Measurements from ENCODE around the gene PLCB1. TPM values are rescaled to one million over a fixed set of nuclear protein-coding genes. Genes with fewer than 3 reads are reported as not detected.

The PLCB1 gene
- total and polyA plus RNA-seq, 2 experiments from 2014 or later = 14.9 to 20.7 TPM

DNA sequence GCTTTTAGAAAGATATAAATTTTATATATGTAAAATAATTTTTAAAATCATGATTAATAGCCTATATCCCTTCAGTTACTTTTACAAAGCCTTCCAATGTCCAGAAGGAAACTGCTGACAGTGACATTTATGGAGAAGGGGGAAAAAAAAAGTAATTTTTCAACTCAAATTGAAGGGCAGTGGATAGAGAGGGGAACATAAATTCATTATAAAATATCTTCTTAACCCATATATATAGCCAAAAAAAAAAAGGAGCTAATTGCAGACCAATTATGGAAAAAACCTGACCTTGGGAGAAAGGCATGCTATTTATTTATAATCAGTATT lies 392.9 kb downstream of the PLCB1 start:
- no peaks in the 10 kb centered on the region for H3F3A ChIP-seq (replicated peaks; ENCODE audit: low read depth)
- H2AFZ ChIP-seq = no peak overlapping the region
- Mint-ChIP-seq H3K9me3 (no peaks in the 10 kb centered on the region), H3K27me3 (ENCODE audit: insufficient read depth, low read depth, poor library complexity) (no peaks in the 10 kb centered on the region), H3K4me3 (no peak overlapping the region), H3K4me1 (peaks cover 12% of the 10 kb centered on the region), H3K27ac (no peak overlapping the region), H3K36me3 (ENCODE audit: low read depth) (no peaks in the 10 kb centered on the region)
- no peak overlapping the region for H3K4me3 ChIP-seq
- H3K27ac ChIP-seq (ENCODE audit: low read depth) = no peak overlapping the region
- peaks cover 13% of the 10 kb centered on the region for H3K4me1 ChIP-seq (ENCODE audit: insufficient read depth)
- TF ChIP-seq STAT1 (IDR thresholded peaks at IDR 0.05; ENCODE audit: unreplicated experiment) (no peak), ZNF462 (CRISPR knock-in tag; IDR thresholded peaks at IDR 0.05) (no peak), JUNB (IDR thresholded peaks at IDR 0.05; ENCODE audit: unreplicated experiment) (no peak), NANOG (IDR thresholded peaks at IDR 0.05; ENCODE audit: borderline replicate concordance) (no peak), EZH2phosphoT487 (IDR thresholded peaks at IDR 0.05; ENCODE audit: unreplicated experiment) (no peak)
- TF ChIP-seq, protein P1, sequence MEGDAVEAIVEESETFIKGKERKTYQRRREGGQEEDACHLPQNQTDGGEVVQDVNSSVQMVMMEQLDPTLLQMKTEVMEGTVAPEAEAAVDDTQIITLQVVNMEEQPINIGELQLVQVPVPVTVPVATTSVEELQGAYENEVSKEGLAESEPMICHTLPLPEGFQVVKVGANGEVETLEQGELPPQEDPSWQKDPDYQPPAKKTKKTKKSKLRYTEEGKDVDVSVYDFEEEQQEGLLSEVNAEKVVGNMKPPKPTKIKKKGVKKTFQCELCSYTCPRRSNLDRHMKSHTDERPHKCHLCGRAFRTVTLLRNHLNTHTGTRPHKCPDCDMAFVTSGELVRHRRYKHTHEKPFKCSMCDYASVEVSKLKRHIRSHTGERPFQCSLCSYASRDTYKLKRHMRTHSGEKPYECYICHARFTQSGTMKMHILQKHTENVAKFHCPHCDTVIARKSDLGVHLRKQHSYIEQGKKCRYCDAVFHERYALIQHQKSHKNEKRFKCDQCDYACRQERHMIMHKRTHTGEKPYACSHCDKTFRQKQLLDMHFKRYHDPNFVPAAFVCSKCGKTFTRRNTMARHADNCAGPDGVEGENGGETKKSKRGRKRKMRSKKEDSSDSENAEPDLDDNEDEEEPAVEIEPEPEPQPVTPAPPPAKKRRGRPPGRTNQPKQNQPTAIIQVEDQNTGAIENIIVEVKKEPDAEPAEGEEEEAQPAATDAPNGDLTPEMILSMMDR (conservative IDR thresholded peaks at IDR 0.05; ENCODE audit: low read depth in 2 of 2) = no peak
- H3K27me3 ChIP-seq (ENCODE audit: insufficient read depth) = no peaks in the 10 kb centered on the region
- DNase-seq (ENCODE audit: low spot score) = no peak
- H4K20me1 ChIP-seq (replicated peaks; ENCODE audit: insufficient read depth) = no peaks in the 10 kb centered on the region
- no peak for ATAC-seq
- H3K79me2 ChIP-seq (replicated peaks; ENCODE audit: insufficient read depth) = no peaks in the 10 kb centered on the region
- no peak overlapping the region for H3K4me2 ChIP-seq
- H3K9me2 ChIP-seq (ENCODE audit: insufficient read depth) = no peaks in the 10 kb centered on the region
- no peaks in the 10 kb centered on the region for H3K36me3 ChIP-seq (ENCODE audit: insufficient read depth)
